HepG2 (cell line): ENCODE data around the gene SMAD7. TPM values are rescaled to one million over a fixed set of nuclear protein-coding genes. Genes with fewer than 3 reads are reported as not detected.

Experiments used
- ARID2 ChIP-seq: sonication (generic); formaldehyde crosslinking; IDR thresholded peaks from 2 replicates; pipeline ENCODE4 v1.8.1; 2022; ENCODE audit warnings: mild to moderate bottlenecking, missing genetic modification reagents, borderline replicate concordance
- ATF2 ChIP-seq: sonication (generic); formaldehyde crosslinking; IDR thresholded peaks from 2 replicates; pipeline ENCODE4 v1.4.0; 2020; ENCODE audit warnings: missing genetic modification reagents
- ATF6 ChIP-seq: sonication (generic); formaldehyde crosslinking; conservative IDR thresholded peaks from 2 replicates; pipeline ENCODE4 v1.4.0; 2020; ENCODE audit warnings: missing genetic modification reagents
- CEBPB ChIP-seq: IDR thresholded peaks from 2 replicates; pipeline ENCODE4 v1.6.1; 2011; ENCODE audit warnings: low read depth, low read length, improper control_type of control experiment, borderline replicate concordance
- KMT2A ChIP-seq: sonication (generic); formaldehyde crosslinking; IDR thresholded peaks from 2 replicates; pipeline ENCODE4 v1.4.0; 2020; ENCODE audit warnings: missing genetic modification reagents
- MEIS2 ChIP-seq: sonication (generic); formaldehyde crosslinking; IDR thresholded peaks from 2 replicates; pipeline ENCODE4 v1.9.0; 2021; ENCODE audit warnings: mild to moderate bottlenecking, missing genetic modification reagents
- STAG1 ChIP-seq: sonication (generic); formaldehyde crosslinking; IDR thresholded peaks from 2 replicates; pipeline ENCODE4 v1.4.0; 2020; ENCODE audit warnings: missing genetic modification reagents
- TAF15 ChIP-seq: fragments of 200-400 bp; formaldehyde crosslinking; IDR thresholded peaks from one replicate; pipeline ENCODE4 v1.6.1; 2018; ENCODE audit warnings: mild to moderate bottlenecking, low read depth, low read length; ENCODE audit not compliant: poor library complexity, severe bottlenecking
- ZC3H13 ChIP-seq: sonication (generic); formaldehyde crosslinking; IDR thresholded peaks from 2 replicates; pipeline ENCODE4 v1.8.1; 2023; ENCODE audit warnings: mild to moderate bottlenecking, missing genetic modification reagents, moderate library complexity
- ZNF329 ChIP-seq: sonication (generic); formaldehyde crosslinking; IDR thresholded peaks from 2 replicates; pipeline ENCODE4 v1.9.0; 2021; ENCODE audit warnings: low read depth, mild to moderate bottlenecking, missing genetic modification reagents
- ZNF382 ChIP-seq: sonication (generic); formaldehyde crosslinking; IDR thresholded peaks from 2 replicates; pipeline ENCODE4 v1.5.0; 2020; ENCODE audit warnings: missing genetic modification reagents, mild to moderate bottlenecking, borderline replicate concordance
- ZNF747 ChIP-seq: sonication (generic); formaldehyde crosslinking; IDR thresholded peaks from 2 replicates; pipeline ENCODE4 v1.8.1; 2023; ENCODE audit warnings: missing genetic modification reagents, mild to moderate bottlenecking, borderline replicate concordance
- ZNF816 ChIP-seq: sonication (generic); formaldehyde crosslinking; IDR thresholded peaks from 2 replicates; pipeline ENCODE4 v1.8.0; 2022; ENCODE audit warnings: missing genetic modification reagents, mild to moderate bottlenecking, borderline replicate concordance
- polyA plus RNA-seq, 8 experiments: library from polyadenylated mRNA; depleted of rRNA in 3 of 8; stranded (reverse) in 7 of 8; unstranded in 1 of 8; fragments of >200 nt; fragmentation: Illumina TruSeq in 4 of 8; extraction: Trizol in 4 of 8; gene quantifications; 2 replicates each; pipeline versions ENCODE4 v1.2.1 to v1.2.3, GENCODE V29; 2011 to 2016; ENCODE audit warnings: low read depth in 4 of 8, missing spikeins in 1 of 8, mixed read lengths in 1 of 8; ENCODE audit not compliant: insufficient read depth in 1 of 8
- total RNA-seq, 5 experiments: library from RNA; depleted of rRNA; stranded (reverse); fragments of >200 nt; fragmentation: Illumina TruSeq; extraction: Trizol; gene quantifications; 2 replicates each; pipeline ENCODE4 v1.2.3, GENCODE V29; 2016; ENCODE audit warnings: low read depth in 1 of 5
- TF ChIP-seq, protein P1 (sequence below): sonication (generic); formaldehyde crosslinking; conservative IDR thresholded peaks from 2 replicates; pipeline ENCODE4 v1.8.0; 2022; ENCODE audit warnings: mild to moderate bottlenecking, moderate library complexity, missing genetic modification reagents
- TF ChIP-seq, protein P2 (sequence below): sonication (generic); formaldehyde crosslinking; IDR thresholded peaks from 2 replicates; pipeline ENCODE4 v1.4.0; 2020; ENCODE audit warnings: mild to moderate bottlenecking, missing genetic modification reagents
- TF ChIP-seq, protein P3 (sequence below): sonication (generic); formaldehyde crosslinking; IDR thresholded peaks from 2 replicates; pipeline ENCODE4 v1.8.1; 2023; ENCODE audit warnings: mild to moderate bottlenecking, moderate library complexity, missing genetic modification reagents

SMAD7 gene
- total and polyA plus RNA-seq, 2 of the 13 experiments (the other 11 are each of a cell fraction or from before 2014, with no cell fraction given), result 17.4 to 24.7 TPM

- TF ChIP-seq, protein P1, sequence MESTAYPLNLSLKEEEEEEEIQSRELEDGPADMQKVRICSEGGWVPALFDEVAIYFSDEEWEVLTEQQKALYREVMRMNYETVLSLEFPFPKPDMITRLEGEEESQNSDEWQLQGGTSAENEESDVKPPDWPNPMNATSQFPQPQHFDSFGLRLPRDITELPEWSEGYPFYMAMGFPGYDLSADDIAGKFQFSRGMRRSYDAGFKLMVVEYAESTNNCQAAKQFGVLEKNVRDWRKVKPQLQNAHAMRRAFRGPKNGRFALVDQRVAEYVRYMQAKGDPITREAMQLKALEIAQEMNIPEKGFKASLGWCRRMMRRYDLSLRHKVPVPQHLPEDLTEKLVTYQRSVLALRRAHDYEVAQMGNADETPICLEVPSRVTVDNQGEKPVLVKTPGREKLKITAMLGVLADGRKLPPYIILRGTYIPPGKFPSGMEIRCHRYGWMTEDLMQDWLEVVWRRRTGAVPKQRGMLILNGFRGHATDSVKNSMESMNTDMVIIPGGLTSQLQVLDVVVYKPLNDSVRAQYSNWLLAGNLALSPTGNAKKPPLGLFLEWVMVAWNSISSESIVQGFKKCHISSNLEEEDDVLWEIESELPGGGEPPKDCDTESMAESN (CRISPR knock-in tag), result 0 out of 2 replicates have a peak, but pooled peaks have one; percentile 16
- TF ChIP-seq ATF2 (no peak), MEIS2 (CRISPR knock-in tag) (peak; percentile 45; the same call in 1 of the 2 replicates), TAF15 (no peak), CEBPB (no peak), ZNF747 (CRISPR knock-in tag) (no peak), ZC3H13 (CRISPR knock-in tag) (peak; percentile 28; the same call in 1 of the 2 replicates), ZNF329 (CRISPR knock-in tag) (no peak), ATF6 (no peak), ZNF816 (no peak), KMT2A (CRISPR knock-in tag) (peak; percentile 66; the same call in 1 of the 2 replicates), ZNF382 (no peak), STAG1 (CRISPR knock-in tag) (peak; percentile 22; the same call in 1 of the 2 replicates), ARID2 (CRISPR knock-in tag) (0 out of 2 replicates have a peak, but pooled peaks have one; percentile 60)
- TF ChIP-seq, protein P2, sequence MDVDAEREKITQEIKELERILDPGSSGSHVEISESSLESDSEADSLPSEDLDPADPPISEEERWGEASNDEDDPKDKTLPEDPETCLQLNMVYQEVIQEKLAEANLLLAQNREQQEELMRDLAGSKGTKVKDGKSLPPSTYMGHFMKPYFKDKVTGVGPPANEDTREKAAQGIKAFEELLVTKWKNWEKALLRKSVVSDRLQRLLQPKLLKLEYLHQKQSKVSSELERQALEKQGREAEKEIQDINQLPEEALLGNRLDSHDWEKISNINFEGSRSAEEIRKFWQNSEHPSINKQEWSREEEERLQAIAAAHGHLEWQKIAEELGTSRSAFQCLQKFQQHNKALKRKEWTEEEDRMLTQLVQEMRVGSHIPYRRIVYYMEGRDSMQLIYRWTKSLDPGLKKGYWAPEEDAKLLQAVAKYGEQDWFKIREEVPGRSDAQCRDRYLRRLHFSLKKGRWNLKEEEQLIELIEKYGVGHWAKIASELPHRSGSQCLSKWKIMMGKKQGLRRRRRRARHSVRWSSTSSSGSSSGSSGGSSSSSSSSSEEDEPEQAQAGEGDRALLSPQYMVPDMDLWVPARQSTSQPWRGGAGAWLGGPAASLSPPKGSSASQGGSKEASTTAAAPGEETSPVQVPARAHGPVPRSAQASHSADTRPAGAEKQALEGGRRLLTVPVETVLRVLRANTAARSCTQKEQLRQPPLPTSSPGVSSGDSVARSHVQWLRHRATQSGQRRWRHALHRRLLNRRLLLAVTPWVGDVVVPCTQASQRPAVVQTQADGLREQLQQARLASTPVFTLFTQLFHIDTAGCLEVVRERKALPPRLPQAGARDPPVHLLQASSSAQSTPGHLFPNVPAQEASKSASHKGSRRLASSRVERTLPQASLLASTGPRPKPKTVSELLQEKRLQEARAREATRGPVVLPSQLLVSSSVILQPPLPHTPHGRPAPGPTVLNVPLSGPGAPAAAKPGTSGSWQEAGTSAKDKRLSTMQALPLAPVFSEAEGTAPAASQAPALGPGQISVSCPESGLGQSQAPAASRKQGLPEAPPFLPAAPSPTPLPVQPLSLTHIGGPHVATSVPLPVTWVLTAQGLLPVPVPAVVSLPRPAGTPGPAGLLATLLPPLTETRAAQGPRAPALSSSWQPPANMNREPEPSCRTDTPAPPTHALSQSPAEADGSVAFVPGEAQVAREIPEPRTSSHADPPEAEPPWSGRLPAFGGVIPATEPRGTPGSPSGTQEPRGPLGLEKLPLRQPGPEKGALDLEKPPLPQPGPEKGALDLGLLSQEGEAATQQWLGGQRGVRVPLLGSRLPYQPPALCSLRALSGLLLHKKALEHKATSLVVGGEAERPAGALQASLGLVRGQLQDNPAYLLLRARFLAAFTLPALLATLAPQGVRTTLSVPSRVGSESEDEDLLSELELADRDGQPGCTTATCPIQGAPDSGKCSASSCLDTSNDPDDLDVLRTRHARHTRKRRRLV (CRISPR knock-in tag), result peak; percentile 22; the same call in 1 of the 2 replicates
- TF ChIP-seq, protein P3, sequence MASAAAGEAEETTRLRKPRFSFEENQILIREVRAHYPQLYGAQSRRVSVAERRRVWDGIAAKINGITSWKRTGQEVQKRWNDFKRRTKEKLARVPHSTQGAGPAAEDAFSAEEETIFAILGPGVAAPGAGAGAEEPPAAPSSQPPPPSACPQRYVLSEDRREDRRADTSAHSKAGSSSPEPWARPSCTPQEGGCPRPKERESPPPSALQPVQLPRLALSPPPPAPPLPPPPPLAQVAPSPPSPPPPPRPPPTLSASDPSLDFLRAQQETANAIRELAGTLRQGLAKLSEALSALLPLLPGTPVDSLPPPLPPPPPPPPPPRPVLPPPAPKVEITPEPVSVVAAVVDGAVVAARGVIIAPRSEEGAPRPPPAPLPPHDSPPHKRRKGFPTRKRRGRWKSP (CRISPR knock-in tag), result peak; percentile 61
These were observed 1.7 kb upstream of the SMAD7 start (continued) for GRCh38 chr18:48952287-48953103.
